HUES6 (cell line): Measurements from ENCODE around the gene ERMAP.

Experiments
- H3K27ac ChIP-seq: 2 replicates; pipeline ENCODE4 v1.7.0; 2013; ENCODE audit warnings: low read depth, mild to moderate bottlenecking, low read length, inconsistent platforms
- H3K27me3 ChIP-seq: 2 replicates; pipeline ENCODE4 v1.6.1; 2013; ENCODE audit warnings: low read length; ENCODE audit not compliant: control insufficient read depth, insufficient read depth
- H3K36me3 ChIP-seq: 2 replicates; pipeline ENCODE4 v1.6.1; 2013; ENCODE audit warnings: low read length; ENCODE audit not compliant: control insufficient read depth, insufficient read depth
- H3K4me1 ChIP-seq: 2 replicates; pipeline ENCODE4 v1.6.1; 2013; ENCODE audit warnings: low read length; ENCODE audit not compliant: control insufficient read depth, insufficient read depth
- H3K4me3 ChIP-seq: 2 replicates; pipeline ENCODE4 v1.5.1; 2013; ENCODE audit warnings: low read depth, low read length
- H3K9ac ChIP-seq: one replicate; pipeline ENCODE4 v1.6.1; 2013; ENCODE audit warnings: mild to moderate bottlenecking, low read length
- H3K9me3 ChIP-seq: 2 replicates; pipeline ENCODE4 v1.6.1; 2013; ENCODE audit warnings: low read depth, low read length; ENCODE audit not compliant: control insufficient read depth, insufficient read depth

ERMAP gene

GRCh38 chr1:42832641-42833240, 15.8 kb downstream of the ERMAP start:
- H3K4me3 ChIP-seq, result no peak overlapping the region
- no peak overlapping the region for H3K9ac ChIP-seq
- H3K27me3 ChIP-seq, result no peaks in the 10 kb centered on the region
- no peak overlapping the region for H3K27ac ChIP-seq
- H3K9me3 ChIP-seq, result no peaks in the 10 kb centered on the region
- peaks cover 6% of the 10 kb centered on the region; the same call in 1 of the 2 replicates for H3K4me1 ChIP-seq
- H3K36me3 ChIP-seq, result no peaks in the 10 kb centered on the region

- H3K4me1 ChIP-seq, result peaks cover 6% of the 10 kb centered on the region; the same call in 1 of the 2 replicates
- no peaks in the 10 kb centered on the region for H3K27me3 ChIP-seq
- H3K9ac ChIP-seq, result no peak overlapping the region
- no peaks in the 10 kb centered on the region for H3K36me3 ChIP-seq
- no peak overlapping the region for H3K4me3 ChIP-seq
- no peaks in the 10 kb centered on the region for H3K9me3 ChIP-seq
- H3K27ac ChIP-seq, result no peak overlapping the region
Measured at GRCh38 chr1:42833981-42834380, 17.1 kb downstream of the ERMAP start.

- Histone ChIP-seq H3K9me3 (no peaks in the 10 kb centered on the region), H3K27ac (no peak overlapping the region), H3K4me3 (no peak overlapping the region), H3K27me3 (no peaks in the 10 kb centered on the region), H3K36me3 (no peaks in the 10 kb centered on the region), H3K9ac (no peak overlapping the region), H3K4me1 (peaks cover 6% of the 10 kb centered on the region; the same call in 1 of the 2 replicates)
Measured at GRCh38 chr1:42834803-42835202, 17.9 kb downstream of the ERMAP start.

GRCh38 chr1:42835422-42835821, 18.5 kb downstream of the ERMAP start:
- no peaks in the 10 kb centered on the region for H3K9me3 ChIP-seq
- H3K4me1 ChIP-seq, result peaks cover 6% of the 10 kb centered on the region; the same call in 1 of the 2 replicates
- no peak overlapping the region for H3K27ac ChIP-seq
- no peak overlapping the region for H3K9ac ChIP-seq
- H3K4me3 ChIP-seq, result no peak overlapping the region
- no peaks in the 10 kb centered on the region for H3K27me3 ChIP-seq
- H3K36me3 ChIP-seq, result no peaks in the 10 kb centered on the region

- peaks cover 4% of the 10 kb centered on the region; the same call in 1 of the 2 replicates for H3K36me3 ChIP-seq
- H3K4me1 ChIP-seq, result no peaks in the 10 kb centered on the region; the same call in 1 of the 2 replicates
- no peak overlapping the region for H3K9ac ChIP-seq
- no peak overlapping the region for H3K27ac ChIP-seq
- no peaks in the 10 kb centered on the region for H3K9me3 ChIP-seq
- no peaks in the 10 kb centered on the region for H3K27me3 ChIP-seq
- H3K4me3 ChIP-seq, result no peak overlapping the region
Measured at GRCh38 chr1:42837709-42838108, 20.8 kb downstream of the ERMAP start.

GRCh38 chr1:42838482-42839190, 21.7 kb downstream of the ERMAP start:
- no peaks in the 10 kb centered on the region for H3K27me3 ChIP-seq
- H3K9me3 ChIP-seq, result no peaks in the 10 kb centered on the region
- peaks cover 11% of the 10 kb centered on the region; the same call in 1 of the 2 replicates for H3K36me3 ChIP-seq
- H3K9ac ChIP-seq, result no peak overlapping the region
- no peaks in the 10 kb centered on the region; the same call in 1 of the 2 replicates for H3K4me1 ChIP-seq
- H3K27ac ChIP-seq, result no peak overlapping the region
- no peak overlapping the region for H3K4me3 ChIP-seq

GRCh38 chr1:42841010-42841409, 24.1 kb downstream of the ERMAP start:
- Histone ChIP-seq H3K27ac (no peak overlapping the region), H3K36me3 (peaks cover 11% of the 10 kb centered on the region; the same call in 1 of the 2 replicates)

GRCh38 chr1:42841440-42842147, 24.7 kb downstream of the ERMAP start:
- Histone ChIP-seq H3K9ac (no peak overlapping the region), H3K4me1 (peaks cover 10% of the 10 kb centered on the region; the same call in 1 of the 2 replicates), H3K4me3 (no peak overlapping the region), H3K9me3 (no peaks in the 10 kb centered on the region), H3K27ac (no peak overlapping the region), H3K27me3 (no peaks in the 10 kb centered on the region), H3K36me3 (peaks cover 11% of the 10 kb centered on the region; the same call in 1 of the 2 replicates)

More at GRCh38 chr1:42841010-42841409, 24.1 kb downstream of the ERMAP start:
- Histone ChIP-seq H3K9me3 (no peaks in the 10 kb centered on the region), H3K4me3 (no peak overlapping the region), H3K4me1 (peaks cover 10% of the 10 kb centered on the region; the same call in 1 of the 2 replicates), H3K27me3 (no peaks in the 10 kb centered on the region), H3K9ac (no peak overlapping the region)

GRCh38 chr1:42844592-42845140, 27.7 kb downstream of the ERMAP start:
- Histone ChIP-seq H3K9ac (no peak overlapping the region), H3K36me3 (peaks cover 17% of the 10 kb centered on the region), H3K9me3 (no peaks in the 10 kb centered on the region), H3K4me1 (peaks cover 21% of the 10 kb centered on the region), H3K27ac (no peak overlapping the region), H3K4me3 (no peak overlapping the region; the same call in 1 of the 2 replicates), H3K27me3 (no peaks in the 10 kb centered on the region)

- H3K36me3 ChIP-seq, result peaks cover 21% of the 10 kb centered on the region
- no peak overlapping the region for H3K9ac ChIP-seq
- H3K4me1 ChIP-seq, result peaks cover 21% of the 10 kb centered on the region
- no peak overlapping the region for H3K27ac ChIP-seq
- no peaks in the 10 kb centered on the region for H3K9me3 ChIP-seq
- H3K27me3 ChIP-seq, result no peaks in the 10 kb centered on the region
- H3K4me3 ChIP-seq, result peak overlapping the region; percentile 73; the same call in 1 of the 2 replicates
Measured at GRCh38 chr1:42845193-42845592, 28.3 kb downstream of the ERMAP start.
